Astrocyte (in vitro differentiated cells and primary cell): Measurements from ENCODE around the gene CHMP3.

Source experiments
- CTCF ChIP-seq: IDR thresholded peaks from 2 replicates; pipeline ENCODE4 v1.5.1; 2011; ENCODE audit warnings: low read depth, mild to moderate bottlenecking, inconsistent platforms, low read length, moderate library complexity; ENCODE audit not compliant: insufficient read depth
- EZH2 ChIP-seq: IDR thresholded peaks from 2 replicates; pipeline ENCODE4 v1.6.1; 2012; ENCODE audit warnings: mild to moderate bottlenecking, low read length, inconsistent platforms; ENCODE audit not compliant: insufficient read depth

DNA sequence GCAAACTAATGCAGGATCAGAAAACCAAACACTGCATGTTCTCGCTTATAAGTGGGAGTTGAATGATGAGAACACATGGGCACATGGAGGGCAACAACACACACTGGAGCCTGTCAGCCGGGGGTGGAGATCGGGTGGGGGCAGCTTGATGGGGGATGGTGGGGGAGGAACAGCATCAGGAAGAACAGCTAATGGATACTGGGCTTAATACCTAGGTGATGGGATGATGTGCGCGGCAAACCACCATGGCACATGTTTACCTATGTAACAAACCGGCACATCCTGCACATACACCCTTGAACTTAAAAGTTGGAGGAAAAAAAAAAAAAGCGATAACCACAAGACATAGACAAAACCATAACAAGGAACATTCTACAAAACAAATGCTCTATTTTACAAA is 10.4 kb downstream of the CHMP3 start:
- TF ChIP-seq EZH2 (no peak), CTCF (no peak)
